Tibial nerve (tissue), 4 donors: ENCODE data around the gene CLDN24.

Experiments
- CTCF ChIP-seq, 5 experiments: fragments of 200-600 bp in 3 of 5; fragments of 450-650 bp in 2 of 5; sonication (generic) in 3 of 5; IDR thresholded peaks; one replicate each; pipeline ENCODE4 v1.5.1; 2016 to 2019; ENCODE audit warnings: antibody characterized with exemption in 5 of 5, mild to moderate bottlenecking in 3 of 5, moderate library complexity in 2 of 5
- EP300 ChIP-seq, 2 donors: sonication (generic); formaldehyde crosslinking; IDR thresholded peaks; one replicate each; pipeline ENCODE4 v1.6.1; 2017; ENCODE audit warnings: antibody characterized with exemption in 2 of 2, mild to moderate bottlenecking in 1 of 2
- POLR2A ChIP-seq, 2 donors: fragments of 450-650 bp; IDR thresholded peaks; one replicate each; pipeline ENCODE4 v1.6.1; 2017; ENCODE audit warnings: antibody characterized with exemption in 2 of 2, mild to moderate bottlenecking in 2 of 2, moderate library complexity in 2 of 2

GRCh38 chr4:183333202-183333601, 11.0 kb upstream of the CLDN24 start:
- TF ChIP-seq CTCF (IDR thresholded peaks at IDR 0.05) = no peak
- TF ChIP-seq POLR2A (IDR thresholded peaks at IDR 0.05) = no peak
- no peak for TF ChIP-seq EP300 (IDR thresholded peaks at IDR 0.05)
